Tibial artery (tissue), 4 donors: ENCODE data around the gene CEBPE.

Experiments
- DNase-seq, 2 donors: peaks; one replicate each; pipeline ENCODE4 v3.0.0-alpha.2; 2019
- H3K27ac ChIP-seq, 2 donors: fragments of 200-600 bp; sonication (generic) in 1 of 2; 1 replicate in 1 of 2; 2 replicates in 1 of 2; pipeline ENCODE4 v1.5.1; 2018 to 2019; ENCODE audit warnings: mild to moderate bottlenecking in 1 of 2
- H3K27me3 ChIP-seq, 2 donors: fragments of 200-600 bp; sonication (generic) in 1 of 2; one replicate each; pipeline versions ENCODE4 v1.5.1 to v1.6.0; 2016 to 2019
- H3K36me3 ChIP-seq, 3 donors: fragments of 200-600 bp; sonication (generic) in 2 of 3; one replicate each; pipeline ENCODE4 v1.5.1; 2016 to 2019; ENCODE audit warnings: mild to moderate bottlenecking in 2 of 3
- H3K4me1 ChIP-seq, 4 donors: fragments of 200-600 bp; sonication (generic) in 2 of 4; 1 replicate in 3 of 4; 2 replicates in 1 of 4; pipeline ENCODE4 v1.5.1; 2016 to 2019
- H3K4me3 ChIP-seq, 2 donors: fragments of 200-600 bp; sonication (generic) in 1 of 2; 1 replicate in 1 of 2; 2 replicates in 1 of 2; pipeline ENCODE4 v1.5.1; 2018 to 2019; ENCODE audit warnings: mild to moderate bottlenecking in 2 of 2
- H3K9me3 ChIP-seq, 3 donors: fragments of 200-600 bp; sonication (generic) in 1 of 3; one replicate each; pipeline ENCODE4 v1.5.1; 2016 to 2019
- CTCF ChIP-seq, 2 experiments: fragments of 200-600 bp in 1 of 2; fragments of 450-650 bp in 1 of 2; IDR thresholded peaks; one replicate each; pipeline ENCODE4 v1.5.1; 2017 to 2019; ENCODE audit warnings: antibody characterized with exemption in 2 of 2, mild to moderate bottlenecking in 1 of 2, moderate library complexity in 1 of 2
- intact Hi-C: fragments of 100-400 bp; cut with DNase I; formaldehyde crosslinking; loops from one replicate; pipeline ENCODE4 v1.15.0; 2023; ENCODE audit warnings: low total_unique reads

CEBPE gene

GRCh38 chr14:23163830-23164229, 44.8 kb upstream of the CEBPE start:
- H3K4me1 ChIP-seq: peaks cover 0 to 8% (median 5%) of the 10 kb centered on the region in 4 donors
- no peak for DNase-seq
- peaks cover 16 to 62% (median 57%) of the 10 kb centered on the region in 3 donors for H3K36me3 ChIP-seq
- intact Hi-C loops: no loop called here
- H3K4me3 ChIP-seq: no peak overlapping the region
- H3K27ac ChIP-seq: no peak overlapping the region
- TF ChIP-seq CTCF (IDR thresholded peaks at IDR 0.05): no peak
- H3K9me3 ChIP-seq: no peaks in the 10 kb centered on the region
- no peaks in the 10 kb centered on the region for H3K27me3 ChIP-seq

GRCh38 chr14:23162800-23163199, 43.7 kb upstream of the CEBPE start:
- Histone ChIP-seq H3K36me3 (peaks cover 24 to 72% (median 61%) of the 10 kb centered on the region in 3 donors), H3K9me3 (no peaks in the 10 kb centered on the region), H3K4me3 (no peak overlapping the region), H3K4me1 (peaks cover 0 to 6% (median 2%) of the 10 kb centered on the region in 4 donors), H3K27ac (no peak overlapping the region), H3K27me3 (no peaks in the 10 kb centered on the region)
- intact Hi-C loops: no loop called here
- no peak for TF ChIP-seq CTCF (IDR thresholded peaks at IDR 0.05)
- DNase-seq: no peak

GRCh38 chr14:23162005-23162404, 43.0 kb upstream of the CEBPE start:
- H3K4me3 ChIP-seq: no peak overlapping the region
- H3K27ac ChIP-seq: no peak overlapping the region
- H3K36me3 ChIP-seq: peaks cover 24 to 69% (median 54%) of the 10 kb centered on the region in 3 donors
- no peaks in the 10 kb centered on the region for H3K9me3 ChIP-seq
- TF ChIP-seq CTCF (IDR thresholded peaks at IDR 0.05): no peak
- H3K4me1 ChIP-seq: peaks cover 0 to 6% (median 2%) of the 10 kb centered on the region in 4 donors
- intact Hi-C loops: no loop called here
- no peaks in the 10 kb centered on the region for H3K27me3 ChIP-seq
- no peak for DNase-seq

DNA sequence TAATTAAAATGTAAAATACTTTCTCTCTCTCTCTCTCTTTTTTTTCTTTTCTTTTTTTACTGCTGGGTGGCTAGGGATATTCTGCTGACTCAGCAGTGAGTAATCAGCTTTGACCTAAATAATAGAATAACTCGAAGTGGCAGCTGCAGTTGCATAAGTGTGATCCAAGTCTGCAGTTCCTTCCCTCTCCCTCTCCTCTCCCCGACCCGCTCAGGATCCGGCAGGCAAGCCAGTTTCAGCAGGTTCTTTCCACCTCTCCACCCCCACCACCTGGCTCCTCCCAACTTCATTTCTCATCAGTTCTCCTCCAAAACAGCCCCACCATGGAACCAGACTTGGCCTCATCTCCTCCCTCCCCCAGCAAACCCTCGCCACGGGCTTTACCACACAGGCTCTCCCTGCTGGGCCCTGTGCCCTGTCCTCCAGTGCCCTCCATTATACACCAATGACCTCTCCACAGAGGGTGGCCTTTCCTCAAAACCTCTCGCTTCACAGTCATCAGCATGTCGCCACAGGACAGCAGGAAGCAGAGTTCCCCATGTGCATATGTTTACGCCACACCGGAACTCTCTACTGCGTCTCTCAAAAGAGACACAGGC, 42.0 kb upstream of the CEBPE start:
- Histone ChIP-seq H3K36me3 (peaks cover 24 to 59% (median 44%) of the 10 kb centered on the region in 3 donors), H3K4me3 (no peak overlapping the region), H3K27me3 (no peaks in the 10 kb centered on the region), H3K27ac (no peak overlapping the region), H3K9me3 (no peaks in the 10 kb centered on the region), H3K4me1 (peaks cover 0 to 9% (median 6%) of the 10 kb centered on the region in 4 donors)
- peak in 1 of 2 donors; percentile 36 for DNase-seq
- TF ChIP-seq CTCF (IDR thresholded peaks at IDR 0.05): no peak
- intact Hi-C loops: no loop called here

- DNase-seq: no peak
- Histone ChIP-seq H3K4me3 (no peak overlapping the region), H3K9me3 (no peaks in the 10 kb centered on the region), H3K36me3 (peaks cover 17 to 44% (median 29%) of the 10 kb centered on the region in 3 donors), H3K4me1 (peaks cover 0 to 24% (median 15%) of the 10 kb centered on the region in 4 donors), H3K27me3 (no peaks in the 10 kb centered on the region), H3K27ac (no peak overlapping the region)
- TF ChIP-seq CTCF (IDR thresholded peaks at IDR 0.05): no peak
- intact Hi-C loops: no loop called here
Measured at GRCh38 chr14:23159532-23159931, 40.5 kb upstream of the CEBPE start.
